Ishikawa (cell line): Measurements from ENCODE around the gene SLC6A19.

Experiments used
- CEBPB ChIP-seq: IDR thresholded peaks from 2 replicates; pipeline ENCODE4 v1.6.1; 2012
- CREB1 ChIP-seq: IDR thresholded peaks from 2 replicates; pipeline ENCODE4 v1.6.1; 2012; ENCODE audit warnings: low read depth
- EGR1 ChIP-seq: IDR thresholded peaks from 2 replicates; pipeline ENCODE4 v1.6.1; 2012
- EP300 ChIP-seq: IDR thresholded peaks from 2 replicates; pipeline ENCODE4 v1.6.1; 2012; ENCODE audit warnings: borderline replicate concordance
- FOXM1 ChIP-seq: IDR thresholded peaks from 2 replicates; pipeline ENCODE4 v1.6.1; 2012; ENCODE audit warnings: low read depth, borderline replicate concordance
- MAX ChIP-seq: IDR thresholded peaks from 2 replicates; pipeline ENCODE4 v1.6.1; 2012
- NFIC ChIP-seq: IDR thresholded peaks from 2 replicates; pipeline ENCODE4 v1.6.1; 2012
- RAD21 ChIP-seq: IDR thresholded peaks from 2 replicates; pipeline ENCODE4 v1.6.1; 2012; ENCODE audit warnings: low read depth
- REST ChIP-seq: IDR thresholded peaks from 2 replicates; pipeline ENCODE4 v1.6.1; 2012; ENCODE audit warnings: low read depth, mild to moderate bottlenecking
- TAF1 ChIP-seq: IDR thresholded peaks from 2 replicates; pipeline ENCODE4 v1.6.1; 2012; ENCODE audit warnings: low read depth, mild to moderate bottlenecking
- TCF12 ChIP-seq: IDR thresholded peaks from 2 replicates; pipeline ENCODE4 v1.6.1; 2012; ENCODE audit warnings: low read depth
- TEAD4 ChIP-seq: IDR thresholded peaks from 2 replicates; pipeline ENCODE4 v1.6.1; 2012
- USF1 ChIP-seq: IDR thresholded peaks from 2 replicates; pipeline ENCODE4 v1.6.1; 2012
- YY1 ChIP-seq: IDR thresholded peaks from 2 replicates; pipeline ENCODE4 v1.6.1; 2012; ENCODE audit warnings: low read depth
- ZBTB7A ChIP-seq: IDR thresholded peaks from 2 replicates; pipeline ENCODE4 v1.6.1; 2012; ENCODE audit warnings: low read depth

The SLC6A19 gene

GRCh38 chr5:1240496-1241260, 39.3 kb downstream of the SLC6A19 start:
- TF ChIP-seq NFIC: no peak
- no peak for TF ChIP-seq ZBTB7A
- TF ChIP-seq TEAD4: no peak
- TF ChIP-seq MAX: no peak
- TF ChIP-seq EP300: no peak
- no peak for TF ChIP-seq EGR1
- TF ChIP-seq YY1: no peak
- no peak for TF ChIP-seq CEBPB
- no peak for TF ChIP-seq TCF12

GRCh38 chr5:1241509-1242080, 40.2 kb downstream of the SLC6A19 start:
- TF ChIP-seq ZBTB7A: no peak
- no peak for TF ChIP-seq RAD21
- TF ChIP-seq FOXM1: no peak
- no peak for TF ChIP-seq TAF1
- TF ChIP-seq CREB1: no peak
- no peak for TF ChIP-seq MAX
- TF ChIP-seq CEBPB: no peak
- TF ChIP-seq EP300: no peak
- no peak for TF ChIP-seq NFIC
- no peak for TF ChIP-seq EGR1
- no peak for TF ChIP-seq REST
- no peak for TF ChIP-seq TEAD4
- no peak for TF ChIP-seq YY1

- TF ChIP-seq USF1: no peak
- no peak for TF ChIP-seq TAF1
- no peak for TF ChIP-seq RAD21
- TF ChIP-seq MAX: no peak
- TF ChIP-seq EGR1: no peak
- no peak for TF ChIP-seq REST
- TF ChIP-seq CREB1: no peak
- TF ChIP-seq FOXM1: no peak
- no peak for TF ChIP-seq TCF12
- no peak for TF ChIP-seq CEBPB
- TF ChIP-seq EP300: no peak
- TF ChIP-seq TEAD4: no peak
- TF ChIP-seq ZBTB7A: no peak
- no peak for TF ChIP-seq NFIC
- no peak for TF ChIP-seq YY1
Observed at GRCh38 chr5:1242733-1243486, 41.5 kb downstream of the SLC6A19 start.

GRCh38 chr5:1243487-1244130, 42.2 kb downstream of the SLC6A19 start:
- TF ChIP-seq CREB1: no peak
- TF ChIP-seq FOXM1: no peak
- no peak for TF ChIP-seq CEBPB
- TF ChIP-seq TEAD4: no peak
- no peak for TF ChIP-seq EGR1
- no peak for TF ChIP-seq RAD21
- no peak for TF ChIP-seq REST
- no peak for TF ChIP-seq TAF1
- no peak for TF ChIP-seq NFIC
- no peak for TF ChIP-seq USF1
- TF ChIP-seq ZBTB7A: no peak
- TF ChIP-seq TCF12: no peak
- no peak for TF ChIP-seq EP300
- no peak for TF ChIP-seq YY1
- TF ChIP-seq MAX: no peak
